Ishikawa (cell line): ENCODE measurements around the gene CENPT.

Experiments used
- CEBPB ChIP-seq: IDR thresholded peaks from 2 replicates; pipeline ENCODE4 v1.6.1; 2012
- CREB1 ChIP-seq: IDR thresholded peaks from 2 replicates; pipeline ENCODE4 v1.6.1; 2012; ENCODE audit warnings: low read depth
- EGR1 ChIP-seq: IDR thresholded peaks from 2 replicates; pipeline ENCODE4 v1.6.1; 2012
- EP300 ChIP-seq: IDR thresholded peaks from 2 replicates; pipeline ENCODE4 v1.6.1; 2012; ENCODE audit warnings: borderline replicate concordance
- FOXM1 ChIP-seq: IDR thresholded peaks from 2 replicates; pipeline ENCODE4 v1.6.1; 2012; ENCODE audit warnings: low read depth, borderline replicate concordance
- MAX ChIP-seq: IDR thresholded peaks from 2 replicates; pipeline ENCODE4 v1.6.1; 2012
- NFIC ChIP-seq: IDR thresholded peaks from 2 replicates; pipeline ENCODE4 v1.6.1; 2012
- RAD21 ChIP-seq: IDR thresholded peaks from 2 replicates; pipeline ENCODE4 v1.6.1; 2012; ENCODE audit warnings: low read depth
- REST ChIP-seq: IDR thresholded peaks from 2 replicates; pipeline ENCODE4 v1.6.1; 2012; ENCODE audit warnings: low read depth, mild to moderate bottlenecking
- TAF1 ChIP-seq: IDR thresholded peaks from 2 replicates; pipeline ENCODE4 v1.6.1; 2012; ENCODE audit warnings: low read depth, mild to moderate bottlenecking
- TCF12 ChIP-seq: IDR thresholded peaks from 2 replicates; pipeline ENCODE4 v1.6.1; 2012; ENCODE audit warnings: low read depth
- TEAD4 ChIP-seq: IDR thresholded peaks from 2 replicates; pipeline ENCODE4 v1.6.1; 2012
- USF1 ChIP-seq: IDR thresholded peaks from 2 replicates; pipeline ENCODE4 v1.6.1; 2012
- YY1 ChIP-seq: IDR thresholded peaks from 2 replicates; pipeline ENCODE4 v1.6.1; 2012; ENCODE audit warnings: low read depth
- ZBTB7A ChIP-seq: IDR thresholded peaks from 2 replicates; pipeline ENCODE4 v1.6.1; 2012; ENCODE audit warnings: low read depth

CENPT gene

GRCh38 chr16:67801241-67801640 lies 46.3 kb downstream of the CENPT start:
- TF ChIP-seq REST: no peak
- no peak for TF ChIP-seq CEBPB
- TF ChIP-seq RAD21: no peak
- TF ChIP-seq TCF12: no peak

- no peak for TF ChIP-seq CREB1
- TF ChIP-seq EP300: no peak
- TF ChIP-seq TAF1: no peak
- no peak for TF ChIP-seq EGR1
- TF ChIP-seq TEAD4: no peak
- TF ChIP-seq USF1: no peak
These were observed 47.1 kb downstream of the CENPT start for GRCh38 chr16:67800338-67800926.

GRCh38 chr16:67796099-67796718 lies 51.3 kb downstream of the CENPT start:
- TF ChIP-seq NFIC (no peak), RAD21 (no peak), TAF1 (no peak), ZBTB7A (no peak), FOXM1 (no peak), EGR1 (no peak), USF1 (no peak), YY1 (no peak), CREB1 (no peak), MAX (no peak), REST (no peak), TEAD4 (no peak), CEBPB (no peak), TCF12 (no peak), EP300 (no peak)

GRCh38 chr16:67790071-67790470 lies 57.4 kb downstream of the CENPT start:
- TF ChIP-seq TEAD4 (no peak), ZBTB7A (no peak), RAD21 (no peak), REST (no peak), CEBPB (no peak), CREB1 (no peak), EGR1 (no peak), USF1 (no peak), FOXM1 (no peak), YY1 (no peak), TCF12 (no peak), TAF1 (no peak), EP300 (no peak), NFIC (no peak), MAX (no peak)
